Parietal lobe (tissue), 2 donors: ENCODE results near the gene RPS29. TPM values are rescaled to one million over a fixed set of nuclear protein-coding genes. Genes with fewer than 3 reads are reported as not detected.

Experiments used
- small RNA-seq: library from RNA; depleted of rRNA; stranded (forward); fragments of <200 nt; gene quantifications from one replicate; pipeline ENCODE3, GENCODE V24; 2014; ENCODE audit warnings: low replicate concordance
- total RNA-seq: library from RNA; depleted of rRNA; stranded (reverse); fragments of >200 nt; gene quantifications from one replicate; pipeline ENCODE4 v1.2.3, GENCODE V29; 2014

The RPS29 gene
- 1,735 TPM for total RNA-seq

GRCh38 chr14:49585803-49586672, at the start of gene RPS29:
RPS29 (minus strand) TSS chr14:49586380; CDS start chr14:49586346, 34 bp downstream.

GRCh38 chr14:49634547-49635334, 48.6 kb upstream of the RPS29 start, which contains the start of gene DNAAF2:
DNAAF2 (minus strand) TSS chr14:49635244; CDS start chr14:49635149, 95 bp downstream.

GRCh38 chr14:49620182-49621113, 34.3 kb upstream of the RPS29 start, which contains the start of the genes MGAT2 and RPL36AL:
MGAT2 (plus strand) TSS chr14:49620799; CDS start chr14:49621269, 470 bp downstream.
RPL36AL (minus strand) TSS chr14:49620626; CDS start chr14:49619104, 1,522 bp downstream.

GRCh38 chr14:49598485-49599300, 12.5 kb upstream of the RPS29 start, which contains the start of gene LRR1:
LRR1 (plus strand) TSS chr14:49598940; CDS start chr14:49599021, 81 bp downstream.

Small RNA genes within 50 kb of the gene (small RNA-seq; reads per million reads assigned to genes)
- gene AL139099.3 (not detected), gene AL139099.4 (not detected), gene RF00019 (not detected), gene RNA5SP384 (not detected)

Other genes with a start within 250 kb of the RPS29 start
- gene LRR1, start 12.6 kb upstream of the RPS29 start, total RNA-seq, result 4.7 TPM
- 102 TPM for gene RPL36AL, start 34.2 kb upstream of the RPS29 start, total RNA-seq
- gene MGAT2, start 34.4 kb upstream of the RPS29 start, total RNA-seq, result 29.1 TPM
- gene DNAAF2, start 48.9 kb upstream of the RPS29 start, total RNA-seq, result 13.1 TPM
- gene POLE2, start 101.8 kb upstream of the RPS29 start, total RNA-seq, result 9.4 TPM
- gene KLHDC1, start 106.7 kb upstream of the RPS29 start, total RNA-seq, result 16.6 TPM
- 155 TPM for gene KLHDC2, start 181.8 kb upstream of the RPS29 start, total RNA-seq